Measurements from ENCODE around the gene ZNF536. TPM values are rescaled to one million over a fixed set of nuclear protein-coding genes. Genes with fewer than 3 reads are reported as not detected.

ZNF536 gene
- total and polyA plus RNA-seq, 2 donors (not counting 3 experiments of a cell fraction or from before 2014, with no cell fraction given) = not detected

GRCh38 chr19:30540761-30541160, 168.6 kb downstream of the ZNF536 start:
- Histone ChIP-seq H3K9me3 (replicated peaks; ENCODE audit: control insufficient read depth, insufficient read depth, low read length) (peaks cover 10% of the 10 kb centered on the region), H3K36me3 (ENCODE audit: control insufficient read depth in 2 of 2, extremely low read depth in 1 of 2, insufficient read depth in 2 of 2, low read length in 2 of 2) (no peaks in the 10 kb centered on the region), H3K79me2 (ENCODE audit: control insufficient read depth, insufficient read depth, low read length) (no peaks in the 10 kb centered on the region), H3K4me1 (ENCODE audit: control insufficient read depth, extremely low read depth, insufficient read depth, low read length) (no peaks in the 10 kb centered on the region), H2AFZ (ENCODE audit: low read depth, low read length) (no peak overlapping the region), H3K4me2 (ENCODE audit: insufficient read depth, low read length) (no peak overlapping the region), H4K20me1 (replicated peaks; ENCODE audit: control insufficient read depth, extremely low read depth, insufficient read depth, low read length) (no peaks in the 10 kb centered on the region), H3K4me3 (replicated peaks in 1 of 3; ENCODE audit: insufficient read depth in 1 of 3, low read depth in 1 of 3, low read length in 3 of 3) (no peak overlapping the region), H3K27ac (ENCODE audit: insufficient read depth, low read depth, low read length) (no peak overlapping the region), H3K27me3 (ENCODE audit: control insufficient read depth in 2 of 2, insufficient read depth in 2 of 2, low read length in 2 of 2) (no peaks in the 10 kb centered on the region), H3K9ac (replicated peaks; ENCODE audit: extremely low read depth, insufficient read depth, low read length) (no peak overlapping the region), H3K9me1 (replicated peaks; ENCODE audit: control insufficient read depth, extremely low read depth, insufficient read depth, low read length) (no peaks in the 10 kb centered on the region)
- BruUV-seq (replicated peaks) = no TSS peak
- DNase-seq (ENCODE audit: low read depth, low spot score) (no peak), FAIRE-seq (no peak)
- ChIA-PET CTCF (no interaction called here), POLR2A (no interaction called here)
- TF ChIP-seq JUN (IDR thresholded peaks at IDR 0.05; ENCODE audit: borderline replicate concordance, insufficient read depth, insufficient read length, low read depth) (no peak), GATA2 (IDR thresholded peaks at IDR 0.05; ENCODE audit: insufficient read depth, insufficient read length, low read depth, low read length) (no peak), POLR2AphosphoS5 (IDR thresholded peaks at IDR 0.05; ENCODE audit: insufficient read depth, low read depth, low read length) (no peak), MYC (IDR thresholded peaks at IDR 0.05; ENCODE audit: low read depth, low read length) (no peak), FOS (IDR thresholded peaks at IDR 0.05; ENCODE audit: borderline replicate concordance, insufficient read depth, low read length) (no peak), CTCF (IDR thresholded peaks at IDR 0.05; ENCODE audit: extremely low read depth in 1 of 2, insufficient read depth in 1 of 2, low read depth in 1 of 2, low read length in 2 of 2) (no peak), EZH2 (IDR thresholded peaks at IDR 0.05; ENCODE audit: borderline replicate concordance, low read depth, low read length, severe bottlenecking) (no peak), POLR2A (IDR thresholded peaks at IDR 0.05; ENCODE audit: low read depth, low read length) (no peak)
- TF ChIP-seq, protein P1, sequence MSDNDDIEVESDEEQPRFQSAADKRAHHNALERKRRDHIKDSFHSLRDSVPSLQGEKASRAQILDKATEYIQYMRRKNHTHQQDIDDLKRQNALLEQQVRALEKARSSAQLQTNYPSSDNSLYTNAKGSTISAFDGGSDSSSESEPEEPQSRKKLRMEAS (IDR thresholded peaks at IDR 0.05; ENCODE audit: insufficient read depth, insufficient read length) = no peak
- intact Hi-C loops (cut with micrococcal nuclease) = no loop called here
- dilution Hi-C loops (cut with MboI; ENCODE audit: extremely low pct_ligation_motif_present, low sequenced_read_pairs) = no loop called here
